H1 (cell line): ENCODE measurements around the gene NBPF1. TPM values are rescaled to one million over a fixed set of nuclear protein-coding genes. Genes with fewer than 3 reads are reported as not detected.
"Not testable (repeated sequence)": the region's sequence is repeated elsewhere in the genome, so short reads cannot be mapped to it uniquely, and the experiment has no call there.

ENCODE experiments used
- CTCF ChIA-PET: fragments of 300-600 bp; sonication (Branson Sonifier 250); formaldehyde crosslinking; loops from one replicate; lab custom pipeline; 2021; ENCODE audit not compliant: partially characterized antibody; lab: Charles Lee
- POLR2A ChIA-PET: fragments of 300-600 bp; sonication (Branson Sonifier 250); formaldehyde crosslinking; loops from one replicate; lab custom pipeline; 2021; ENCODE audit warnings: inconsistent platforms; ENCODE audit not compliant: partially characterized antibody; lab: Charles Lee
- DNase-seq, 2 experiments: peaks; one replicate each; pipeline versions ENCODE4 v3.0.0 to v3.0.0-alpha.2; 2010 to 2022; ENCODE audit warnings: low spot score in 2 of 2, low read depth in 1 of 2, mixed read lengths in 1 of 2
- FAIRE-seq: peaks from 2 replicates; lab custom pipeline; 2011; peaks lifted over from hg19 to GRCh38; lab: Jason Lieb, UNC
- H2AFZ ChIP-seq: 2 replicates; pipeline ENCODE4 v1.8.1; 2012; ENCODE audit warnings: low read length, inconsistent platforms
- H2AK5ac ChIP-seq: 2 replicates; pipeline ENCODE4 v1.6.1; 2013; ENCODE audit warnings: low read depth, low read length
- H2BK120ac ChIP-seq: replicated peaks from 2 replicates; pipeline ENCODE3; 2013; ENCODE audit warnings: low read depth, low read length, inconsistent platforms
- H2BK12ac ChIP-seq: 2 replicates; pipeline ENCODE4 v1.6.1; 2013; ENCODE audit warnings: low read depth, low read length
- H2BK15ac ChIP-seq: 2 replicates; pipeline ENCODE4 v1.6.1; 2013; ENCODE audit warnings: low read length
- H2BK20ac ChIP-seq: 2 replicates; pipeline ENCODE4 v1.6.1; 2013; ENCODE audit warnings: low read length
- H2BK5ac ChIP-seq: 2 replicates; pipeline ENCODE4 v1.6.1; 2013; ENCODE audit warnings: low read depth, low read length
- H3K14ac ChIP-seq: 2 replicates; pipeline ENCODE4 v1.6.1; 2013; ENCODE audit warnings: inconsistent platforms; ENCODE audit not compliant: insufficient read length
- H3K18ac ChIP-seq: 2 replicates; pipeline ENCODE4 v1.6.1; 2013; ENCODE audit warnings: low read length; ENCODE audit errors: extremely low read depth
- H3K23ac ChIP-seq: 2 replicates; pipeline ENCODE4 v1.6.1; 2013; ENCODE audit warnings: inconsistent platforms; ENCODE audit not compliant: insufficient read length
- H3K23me2 ChIP-seq: 2 replicates; pipeline ENCODE4 v1.6.1; 2013; ENCODE audit warnings: low read depth, low read length
- H3K27ac ChIP-seq: 2 replicates; pipeline ENCODE4 v1.6.1; 2011; ENCODE audit warnings: low read depth, low read length, inconsistent platforms
- H3K27me3 ChIP-seq, 4 experiments: replicated peaks in 1 of 4; 1 replicate in 1 of 4; 2 replicates in 3 of 4; pipeline versions ENCODE4 v1.6.1 to v1.8.1; 2011 to 2013; ENCODE audit warnings: low read length in 3 of 4, mild to moderate bottlenecking in 3 of 4, inconsistent platforms in 2 of 4, mixed read lengths in 2 of 4, moderate library complexity in 1 of 4; ENCODE audit not compliant: control insufficient read depth in 3 of 4, insufficient read depth in 3 of 4; ENCODE audit errors: extremely low read depth in 1 of 4
- H3K36me3 ChIP-seq, 4 experiments: 2 replicates each; pipeline versions ENCODE4 v1.6.1 to v1.8.1; 2011 to 2013; ENCODE audit warnings: mild to moderate bottlenecking in 4 of 4, low read length in 3 of 4, moderate library complexity in 2 of 4, control low read depth in 1 of 4, inconsistent platforms in 1 of 4; ENCODE audit not compliant: insufficient read depth in 4 of 4, control insufficient read depth in 2 of 4
- H3K4ac ChIP-seq: replicated peaks from 2 replicates; pipeline ENCODE3; 2013; ENCODE audit warnings: low read length, low read depth, mixed read lengths, inconsistent platforms; ENCODE audit not compliant: insufficient read length
- H3K4me1 ChIP-seq, 4 experiments: replicated peaks in 1 of 4; 1 replicate in 1 of 4; 2 replicates in 3 of 4; pipeline versions ENCODE4 v1.6.1 to v1.8.1; 2011 to 2013; ENCODE audit warnings: low read length in 3 of 4, inconsistent platforms in 2 of 4, mixed read lengths in 1 of 4; ENCODE audit not compliant: insufficient read depth in 4 of 4, control insufficient read depth in 3 of 4
- H3K4me2 ChIP-seq, 2 experiments: 2 replicates each; pipeline versions ENCODE4 v1.6.1 to v1.8.1; 2011 to 2013; ENCODE audit warnings: low read depth in 2 of 2, low read length in 2 of 2, control low read depth in 1 of 2, inconsistent platforms in 1 of 2, mild to moderate bottlenecking in 1 of 2; ENCODE audit not compliant: insufficient read depth in 1 of 2
- H3K4me3 ChIP-seq, 4 experiments: fragments of 200-600, 300-600 bp in 1 of 4; sonication (generic), shearing (Covaris generic), sonication (Bioruptor Twin) in 1 of 4; 2 replicates each; pipeline versions ENCODE4 v1.5.1 to v1.8.1; 2011 to 2016; ENCODE audit warnings: low read length in 4 of 4, low read depth in 3 of 4, control low read depth in 2 of 4, inconsistent platforms in 2 of 4, mild to moderate bottlenecking in 2 of 4, mixed read lengths in 1 of 4, moderate library complexity in 1 of 4; ENCODE audit not compliant: insufficient read depth in 2 of 4; ENCODE audit errors: extremely low read depth in 1 of 4
- H3K56ac ChIP-seq: replicated peaks from 2 replicates; pipeline ENCODE3; 2013; ENCODE audit warnings: low read depth, mild to moderate bottlenecking, mixed read lengths, low read length, inconsistent platforms; ENCODE audit not compliant: insufficient read length
- H3K79me1 ChIP-seq: 2 replicates; pipeline ENCODE4 v1.6.1; 2013; ENCODE audit warnings: low read depth, low read length, control low read depth
- H3K79me2 ChIP-seq, 2 experiments: 2 replicates each; pipeline versions ENCODE4 v1.6.1 to v1.8.1; 2012 to 2013; ENCODE audit warnings: low read length in 2 of 2, mild to moderate bottlenecking in 2 of 2, inconsistent platforms in 1 of 2; ENCODE audit not compliant: insufficient read depth in 2 of 2, control insufficient read depth in 1 of 2
- H3K9ac ChIP-seq, 4 experiments: replicated peaks in 1 of 4; 1 replicate in 1 of 4; 2 replicates in 3 of 4; pipeline versions ENCODE4 v1.6.1 to v1.8.1; 2011 to 2013; ENCODE audit warnings: low read depth in 3 of 4, low read length in 3 of 4, control low read depth in 2 of 4, mild to moderate bottlenecking in 2 of 4, moderate library complexity in 2 of 4, inconsistent platforms in 1 of 4; ENCODE audit errors: extremely low read depth in 1 of 4
- H3K9me3 ChIP-seq, 2 experiments: 2 replicates each; pipeline versions ENCODE4 v1.6.1 to v1.8.1; 2012 to 2013; ENCODE audit warnings: mild to moderate bottlenecking in 2 of 2, moderate library complexity in 2 of 2, control low read depth in 1 of 2, inconsistent platforms in 1 of 2, low read depth in 1 of 2, low read length in 1 of 2, mixed read lengths in 1 of 2; ENCODE audit not compliant: insufficient read depth in 2 of 2
- H4K20me1 ChIP-seq, 2 experiments: replicated peaks in 1 of 2; 2 replicates each; pipeline versions ENCODE3 to v1.8.1; 2011 to 2013; ENCODE audit warnings: inconsistent platforms in 2 of 2, low read length in 2 of 2, mild to moderate bottlenecking in 1 of 2; ENCODE audit not compliant: insufficient read depth in 2 of 2, control insufficient read depth in 1 of 2
- H4K5ac ChIP-seq: 2 replicates; pipeline ENCODE4 v1.6.1; 2013; ENCODE audit warnings: low read length, low read depth, mixed read lengths, inconsistent platforms; ENCODE audit not compliant: insufficient read length
- H4K8ac ChIP-seq: 2 replicates; pipeline ENCODE4 v1.8.0; 2013; ENCODE audit warnings: mild to moderate bottlenecking, moderate library complexity, low read length, inconsistent platforms; ENCODE audit not compliant: insufficient read depth; ENCODE audit errors: extremely low read depth
- H4K91ac ChIP-seq: replicated peaks from 2 replicates; pipeline ENCODE3; 2013; ENCODE audit warnings: low read length, mixed read lengths, inconsistent platforms; ENCODE audit not compliant: insufficient read length
- RAD21 ChIP-seq, 2 experiments: IDR thresholded peaks in 1 of 2; conservative IDR thresholded peaks in 1 of 2; 2 replicates each; pipeline ENCODE4 v1.6.1; 2011; ENCODE audit warnings: low read depth in 2 of 2, low read length in 2 of 2, improper control_type of control experiment in 1 of 2, inconsistent platforms in 1 of 2, mild to moderate bottlenecking in 1 of 2, moderate library complexity in 1 of 2
- WGBS, 2 experiments: shearing (Covaris generic) in 1 of 2; methylation state at CpG; one replicate each; pipeline versions ENCODE4 v1.1.6 to v1.1.7; 2013 to 2015; ENCODE audit warnings: low lambda C conversion rate in 2 of 2, mixed read lengths in 2 of 2, inconsistent platforms in 1 of 2, low coverage in 1 of 2, missing lambda C conversion rate in 1 of 2; ENCODE audit not compliant: insufficient replicate concordance in 2 of 2, insufficient coverage in 1 of 2, insufficient read length in 1 of 2; ENCODE audit errors: extremely low coverage in 1 of 2, missing lambda C conversion rate in 1 of 2; 5-methylcytosine and 5-hydroxymethylcytosine counted together
- polyA plus RNA-seq, 7 experiments: library from polyadenylated mRNA; depleted of rRNA in 3 of 7; stranded (reverse) in 5 of 7; unstranded in 2 of 7; fragments of >200 nt in 5 of 7; fragments of 200-250 nt in 2 of 7; gene quantifications; 1 replicate in 5 of 7; 2 replicates in 1 of 7; 4 replicates in 1 of 7; pipeline versions ENCODE4 v1.2.1 to v1.2.3, GENCODE V29; 2011 to 2013; ENCODE audit warnings: missing spikeins in 2 of 7, mixed read lengths in 2 of 7
- total RNA-seq: library from RNA; stranded (reverse); fragmentation: NEBNext Ultra II Directional; extraction: Animal tissue kit (Norgen Biotek cat#: 25700); gene quantifications from 2 replicates; pipeline ENCODE4 v1.2.1, GENCODE V29; 2021
- TF ChIP-seq, protein P1 (sequence below), 3 experiments: IDR thresholded peaks; 1 replicate in 2 of 3; 2 replicates in 1 of 3; pipeline versions ENCODE4 v1.5.1 to v1.6.1; 2011; ENCODE audit warnings: low read length in 3 of 3, mild to moderate bottlenecking in 3 of 3, inconsistent platforms in 2 of 3, low read depth in 1 of 3, moderate library complexity in 1 of 3; ENCODE audit not compliant: insufficient read depth in 1 of 3; ENCODE audit errors: control extremely low read depth in 1 of 3

Gene NBPF1
- total and polyA plus RNA-seq, 2 of the 8 experiments (the other 6 are each of a cell fraction or from before 2014, with no cell fraction given), result 9.6 to 19.3 TPM

- H3K14ac ChIP-seq, H4K20me1 ChIP-seq, H3K9ac ChIP-seq, H2BK20ac ChIP-seq, H4K5ac ChIP-seq, H3K79me2 ChIP-seq, H3K9me3 ChIP-seq, H3K23me2 ChIP-seq, H3K56ac ChIP-seq, H3K23ac ChIP-seq, H3K4me1 ChIP-seq, H2BK12ac ChIP-seq, H3K27ac ChIP-seq, H4K91ac ChIP-seq, H2BK15ac ChIP-seq, H2BK120ac ChIP-seq, H4K8ac ChIP-seq, H2BK5ac ChIP-seq, H3K79me1 ChIP-seq, H3K18ac ChIP-seq, H2AK5ac ChIP-seq, H3K4ac ChIP-seq, CTCF ChIA-PET, H3K36me3 ChIP-seq: not testable (repeated sequence)
- TF ChIP-seq, protein P1, sequence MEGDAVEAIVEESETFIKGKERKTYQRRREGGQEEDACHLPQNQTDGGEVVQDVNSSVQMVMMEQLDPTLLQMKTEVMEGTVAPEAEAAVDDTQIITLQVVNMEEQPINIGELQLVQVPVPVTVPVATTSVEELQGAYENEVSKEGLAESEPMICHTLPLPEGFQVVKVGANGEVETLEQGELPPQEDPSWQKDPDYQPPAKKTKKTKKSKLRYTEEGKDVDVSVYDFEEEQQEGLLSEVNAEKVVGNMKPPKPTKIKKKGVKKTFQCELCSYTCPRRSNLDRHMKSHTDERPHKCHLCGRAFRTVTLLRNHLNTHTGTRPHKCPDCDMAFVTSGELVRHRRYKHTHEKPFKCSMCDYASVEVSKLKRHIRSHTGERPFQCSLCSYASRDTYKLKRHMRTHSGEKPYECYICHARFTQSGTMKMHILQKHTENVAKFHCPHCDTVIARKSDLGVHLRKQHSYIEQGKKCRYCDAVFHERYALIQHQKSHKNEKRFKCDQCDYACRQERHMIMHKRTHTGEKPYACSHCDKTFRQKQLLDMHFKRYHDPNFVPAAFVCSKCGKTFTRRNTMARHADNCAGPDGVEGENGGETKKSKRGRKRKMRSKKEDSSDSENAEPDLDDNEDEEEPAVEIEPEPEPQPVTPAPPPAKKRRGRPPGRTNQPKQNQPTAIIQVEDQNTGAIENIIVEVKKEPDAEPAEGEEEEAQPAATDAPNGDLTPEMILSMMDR (IDR thresholded peaks at IDR 0.05; ENCODE audit: control extremely low read depth in 1 of 3, insufficient read depth in 1 of 3, low read depth in 1 of 3, low read length in 3 of 3), result peak; percentile 9 to 20 (median 17); a peak in 3 of 4 replicates
- peak; percentile 12 to 13; a peak in 2 of 4 replicates for TF ChIP-seq RAD21 (IDR thresholded peaks at IDR 0.05 in 1 of 2, conservative IDR thresholded peaks at IDR 0.05 in 1 of 2; ENCODE audit: low read depth in 2 of 2, low read length in 2 of 2)
- WGBS, 2 experiments, result 20% methylated on average over 21 of the region's 32 CpGs; no CpG with 5 or more reads in 1 of the 2 experiments
- H3K4me3 ChIP-seq, result peak overlapping the region in 3 of 4 experiments; percentile 16 to 51 (median 34); a peak in 5 of 8 replicates
- peak; percentile 88 for FAIRE-seq
- POLR2A ChIA-PET, result interaction anchor here (0.6 to 1.1 kb wide), 2 partner anchors 88 to 162 kb away, joined by 4 to 5 read pairs; no protein-coding TSS in a partner anchor
- peak overlapping the region; percentile 59 to 68 for H3K4me2 ChIP-seq
- H3K27me3 ChIP-seq, result peaks cover 1 to 16% (median 10%) of the 10 kb centered on the region in 4 experiments; a peak in 6 of 7 replicates
- H2AFZ ChIP-seq, result peak overlapping the region; percentile 42
- peak in 1 of 2 experiments; percentile 65 for DNase-seq
Observed at GRCh38 chr1:16532235-16532991, 81.0 kb downstream of the NBPF1 start.
